Pons (tissue), 1 donor: ENCODE data around the gene INF2.

Experiments used
- DNase-seq: peaks from one replicate; pipeline ENCODE4 v3.0.0-alpha.2; 2016; ENCODE audit warnings: low spot score

Gene INF2

DNA sequence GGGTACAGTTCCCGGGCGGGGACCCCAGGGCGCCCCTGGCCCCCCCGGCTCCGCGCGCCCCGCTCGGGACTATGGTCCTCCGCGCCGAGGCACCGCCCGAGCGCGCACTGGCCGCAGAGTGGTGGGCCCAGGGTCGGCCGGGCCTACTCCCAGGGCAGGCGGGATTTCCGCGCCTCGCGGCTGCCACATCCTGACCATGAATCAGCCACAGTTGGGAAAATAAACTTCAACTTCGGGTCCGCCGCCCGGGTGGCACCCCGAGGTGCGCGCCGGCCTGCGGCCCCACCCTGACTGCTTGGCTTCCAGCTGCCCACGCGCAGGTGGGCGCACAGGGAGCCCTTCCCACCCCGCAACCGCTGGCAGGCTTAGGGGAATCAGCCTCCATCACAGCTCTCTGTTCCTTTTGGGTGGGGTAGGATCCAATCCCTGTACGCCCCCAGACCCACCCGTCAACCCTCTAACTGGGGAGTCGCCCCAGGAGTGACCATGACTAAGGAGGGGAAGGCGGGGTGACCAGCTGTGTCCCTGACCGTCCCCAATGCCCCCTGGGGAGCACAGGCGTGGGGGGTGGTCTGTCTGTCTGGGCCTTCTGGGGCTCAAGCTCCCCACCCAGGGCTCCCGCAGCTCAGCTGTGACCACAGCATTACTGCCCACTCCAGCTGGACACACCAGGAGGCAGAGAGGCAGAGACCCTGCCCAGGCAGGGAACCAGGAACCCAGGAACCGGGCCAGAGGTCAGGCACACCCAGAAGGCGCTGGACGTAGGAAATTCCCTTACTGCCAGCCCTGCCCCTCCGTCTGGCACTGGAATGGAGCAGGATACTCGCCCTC, 678 bp downstream of the INF2 start:
- DNase-seq: no peak

DNA sequence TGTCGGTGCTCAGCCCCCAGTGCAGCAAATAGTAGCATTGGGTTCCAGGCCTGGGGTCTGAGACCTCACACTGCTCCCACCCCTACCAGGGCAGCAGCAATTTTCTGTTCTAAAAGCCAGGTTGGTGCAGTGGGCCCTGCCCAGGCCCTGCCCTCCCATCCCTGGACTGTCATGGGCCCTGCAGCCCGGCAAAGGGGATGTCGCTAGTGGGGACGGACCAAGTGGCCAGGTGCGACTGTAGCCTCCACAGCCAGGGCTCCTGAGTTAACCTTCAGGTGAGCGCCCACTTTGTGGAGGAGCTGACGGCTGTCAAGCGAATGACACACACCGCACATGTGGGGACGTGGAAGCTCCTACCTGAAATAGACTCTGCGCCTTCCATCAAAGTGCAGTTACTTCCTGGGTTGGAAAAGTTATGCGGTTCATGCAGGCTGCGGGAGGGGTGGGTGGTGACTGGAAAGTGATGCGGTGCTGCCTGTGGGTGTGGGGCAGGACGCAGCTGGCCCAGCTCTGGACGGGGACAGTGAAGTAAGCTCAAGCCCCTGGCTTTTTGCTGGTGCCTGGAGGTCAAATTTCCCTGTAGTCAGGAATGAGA, 1.5 kb downstream of the INF2 start:
- DNase-seq: no peak

DNA sequence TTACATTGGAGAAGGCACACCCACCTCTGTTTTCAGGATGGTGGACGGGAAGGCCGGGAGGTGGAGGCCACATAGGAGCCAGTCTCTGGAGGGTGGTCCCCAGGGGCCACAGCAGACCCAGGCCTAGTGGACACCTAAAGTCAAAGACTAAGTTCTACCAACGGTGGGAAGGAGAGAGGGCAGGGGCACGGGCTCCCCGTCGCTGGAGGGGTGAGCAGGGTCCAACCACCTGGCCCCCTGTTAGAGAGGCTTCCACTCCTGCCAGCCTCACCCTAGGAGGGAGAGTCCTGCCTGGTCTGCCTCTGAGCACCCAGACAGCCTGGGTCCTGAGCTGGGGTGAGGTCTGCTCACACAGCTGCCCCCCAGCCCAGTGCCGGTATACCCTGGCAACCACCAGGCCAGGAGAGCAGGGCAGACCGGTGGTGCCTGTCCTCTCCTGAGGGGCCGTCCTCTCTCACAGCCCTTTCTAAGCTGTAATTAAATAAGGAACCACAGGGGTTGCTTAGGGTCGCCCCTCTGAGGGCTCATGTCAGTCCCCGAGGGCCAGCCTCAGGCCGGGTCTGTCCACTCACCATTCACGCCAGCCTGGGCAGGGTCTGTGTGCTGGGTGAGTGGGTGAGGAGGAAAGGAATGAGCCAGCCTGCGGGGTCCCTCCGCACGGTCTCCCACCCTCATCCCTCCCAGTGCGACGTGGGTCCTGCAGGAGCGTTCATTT, 2.3 kb downstream of the INF2 start:
- no peak for DNase-seq

DNA sequence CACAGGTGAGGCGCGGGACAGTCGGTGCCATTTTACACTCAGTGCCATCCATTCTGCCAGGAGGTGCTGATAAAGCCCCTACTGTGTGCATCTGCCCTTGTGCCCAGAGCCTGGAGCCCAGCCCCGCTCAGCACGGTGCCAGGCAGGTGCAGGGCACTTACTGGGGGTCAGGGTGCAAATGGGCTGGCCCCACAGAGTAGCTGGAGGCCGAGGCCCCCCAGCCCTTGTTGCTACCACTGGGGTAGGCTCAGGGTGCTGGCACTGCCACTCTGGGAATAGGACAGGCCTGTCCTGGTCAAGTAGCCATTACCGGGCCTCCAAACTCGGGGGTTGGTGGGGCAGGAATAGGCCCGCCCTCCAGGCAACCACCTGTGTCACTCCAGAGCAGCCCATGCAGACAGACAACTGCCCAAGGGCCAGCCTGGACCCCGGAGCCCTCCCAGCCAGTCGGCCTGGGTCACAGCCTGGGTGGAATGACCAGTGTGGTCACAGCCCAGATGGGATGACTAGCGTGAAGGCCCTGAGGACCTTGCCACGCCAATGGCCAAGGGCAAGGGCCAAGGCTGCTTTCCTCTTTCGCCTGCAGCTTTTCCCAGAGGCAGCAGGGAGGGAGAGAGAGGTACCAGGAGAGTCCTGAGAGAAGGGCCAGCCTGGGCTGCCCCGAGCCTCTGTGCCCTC, 3.0 kb downstream of the INF2 start:
- DNase-seq: no peak

DNA sequence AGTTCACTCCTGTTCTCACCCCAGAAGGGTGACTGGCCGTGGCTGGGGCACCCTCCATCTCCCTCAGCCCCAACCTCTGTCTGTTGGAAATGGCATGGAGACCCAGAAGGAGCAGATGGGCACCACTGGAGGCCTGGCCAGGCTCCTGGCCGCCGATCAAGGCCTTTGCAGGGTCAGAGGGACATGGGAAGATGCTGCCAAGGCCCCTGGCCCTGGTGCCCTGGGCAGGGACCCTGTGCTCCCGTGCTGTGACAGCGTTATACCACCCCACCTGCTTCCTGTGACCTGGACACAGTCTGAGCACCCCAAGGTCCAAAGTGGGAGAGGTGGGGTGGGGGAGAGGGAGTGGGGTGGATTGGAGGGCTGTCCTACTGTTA, 3.5 kb downstream of the INF2 start:
- DNase-seq: no peak

DNA sequence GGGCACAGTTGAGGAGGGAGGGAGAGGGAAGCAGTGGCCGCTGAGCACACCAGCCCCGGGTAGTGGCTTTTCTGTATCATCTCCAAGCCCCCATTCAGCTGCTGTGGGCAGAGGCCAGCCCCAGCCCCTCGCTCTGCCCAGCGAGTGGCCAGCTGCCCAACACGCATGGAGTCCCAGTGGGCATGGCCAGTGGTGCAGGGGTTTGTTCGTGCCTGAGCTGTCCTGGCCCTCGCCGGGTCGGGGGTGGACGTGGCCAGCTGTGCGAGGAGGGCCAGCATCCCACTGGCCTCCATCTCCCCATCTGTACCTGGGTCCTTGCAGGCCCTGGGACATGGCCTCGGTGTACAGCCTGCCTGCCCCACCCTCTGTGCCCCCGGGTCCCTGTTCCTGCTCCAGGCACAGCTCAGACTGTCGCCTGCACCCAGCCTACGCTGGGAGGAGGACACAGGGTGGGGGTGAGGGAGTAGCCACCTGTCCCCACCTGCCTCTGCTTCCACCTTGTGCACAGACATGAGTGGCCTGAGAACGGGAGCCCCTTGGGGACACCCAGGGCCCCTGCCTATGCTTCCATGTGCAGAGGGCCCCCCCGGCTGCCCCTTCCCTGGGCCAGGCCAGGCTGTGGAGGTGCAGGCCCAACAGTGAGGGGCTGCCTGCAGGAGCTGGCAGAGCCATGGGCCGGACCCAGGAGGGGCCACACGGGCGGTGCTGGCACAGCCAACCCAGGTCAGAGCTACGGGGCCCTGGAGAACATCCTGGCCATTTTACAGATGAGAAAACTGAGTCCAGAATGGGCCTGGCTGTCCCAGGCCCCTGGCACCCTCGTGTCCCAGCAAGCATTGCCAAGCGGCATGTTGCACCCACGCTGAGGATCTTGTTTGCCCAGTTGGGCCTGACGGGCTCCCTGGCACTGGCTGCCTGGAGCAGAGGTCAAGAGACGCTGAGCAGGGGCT, 4.3 kb downstream of the INF2 start:
- peak; percentile 48 for DNase-seq

DNA sequence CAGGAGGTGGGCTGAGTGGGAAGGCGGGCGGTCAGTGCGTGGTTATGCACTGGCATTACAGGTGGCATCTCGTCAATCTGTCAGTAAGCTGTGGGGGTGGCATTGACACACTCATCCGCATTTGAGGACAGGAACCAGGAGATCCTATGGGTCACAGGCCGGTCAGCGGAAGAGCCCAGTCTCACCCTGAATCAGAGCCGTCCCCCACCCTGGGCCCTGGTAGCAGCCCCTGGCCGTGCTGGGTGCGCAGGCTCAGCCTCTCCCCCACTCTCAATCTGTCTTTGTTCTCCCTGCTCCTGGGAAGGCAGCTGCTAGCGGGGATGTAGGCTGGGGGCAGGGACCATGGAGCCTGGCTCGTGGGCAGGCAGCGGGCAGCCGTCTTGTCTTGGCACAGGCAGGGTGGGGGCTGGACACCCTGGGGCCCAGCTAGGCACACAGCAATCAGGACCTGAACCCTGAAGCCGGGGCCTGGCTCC, 5.1 kb downstream of the INF2 start:
- peak; percentile 94 for DNase-seq

DNA sequence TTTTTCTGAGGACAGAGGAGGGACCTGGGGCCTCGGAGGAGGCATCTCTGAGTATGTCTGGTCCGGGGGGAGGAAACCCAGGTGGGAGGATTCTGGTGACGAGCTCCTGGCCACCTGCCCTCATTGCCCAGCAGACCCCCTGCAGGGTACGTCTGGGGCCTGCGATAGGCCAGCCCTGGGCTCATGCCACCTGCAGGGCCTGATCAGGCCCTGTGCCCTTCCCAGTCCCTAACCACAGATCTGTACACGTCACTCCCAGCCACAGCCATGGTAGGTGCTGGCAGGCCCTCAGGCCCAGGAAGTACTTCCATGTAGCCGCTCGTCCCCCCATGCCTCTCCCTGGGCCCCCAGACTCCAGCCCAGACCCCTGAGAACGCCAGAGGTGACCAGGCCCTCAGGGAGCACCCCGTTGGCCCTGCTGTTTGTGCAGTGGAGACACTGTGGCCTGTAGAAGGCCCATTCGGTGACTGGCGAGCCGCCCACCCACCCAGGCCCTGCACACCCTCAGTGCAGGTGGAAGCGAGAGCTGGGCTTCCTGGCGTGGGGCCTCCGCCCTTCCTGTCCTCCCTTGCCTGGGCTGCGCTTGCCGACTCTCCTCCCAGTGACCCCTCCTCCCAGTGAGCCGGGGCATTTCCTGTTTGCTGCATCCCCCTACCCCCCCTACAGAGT, 5.7 kb downstream of the INF2 start:
- DNase-seq: no peak

DNA sequence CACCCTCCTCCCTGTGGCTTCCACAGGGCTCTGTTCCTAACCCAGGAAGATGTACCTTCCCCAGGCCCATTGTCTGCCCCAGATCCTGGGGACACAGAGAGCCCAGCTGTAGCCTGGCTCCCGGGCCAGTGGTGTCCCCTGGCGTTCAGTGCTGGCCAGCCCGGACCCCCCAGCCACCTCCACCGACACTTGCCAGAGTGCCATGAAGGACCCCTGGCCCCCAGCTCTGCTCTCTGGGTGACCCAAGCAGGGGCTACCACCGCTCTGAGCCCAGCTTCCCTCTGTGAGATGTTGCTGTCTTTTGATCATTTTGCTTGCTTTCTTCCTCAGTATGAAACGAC, 6.2 kb downstream of the INF2 start:
- DNase-seq: peak; percentile 42

- peak; percentile 26 for DNase-seq
These were observed 7.4 kb downstream of the INF2 start for GRCh38 chr14:104696671-104697316.

GRCh38 chr14:104697317-104697703, 7.9 kb downstream of the INF2 start:
- no peak for DNase-seq

- no peak for DNase-seq
These were observed 8.6 kb downstream of the INF2 start for GRCh38 chr14:104697892-104698583.

- peak; percentile 53 for DNase-seq
These were observed 9.4 kb downstream of the INF2 start for GRCh38 chr14:104698688-104699425.

DNA sequence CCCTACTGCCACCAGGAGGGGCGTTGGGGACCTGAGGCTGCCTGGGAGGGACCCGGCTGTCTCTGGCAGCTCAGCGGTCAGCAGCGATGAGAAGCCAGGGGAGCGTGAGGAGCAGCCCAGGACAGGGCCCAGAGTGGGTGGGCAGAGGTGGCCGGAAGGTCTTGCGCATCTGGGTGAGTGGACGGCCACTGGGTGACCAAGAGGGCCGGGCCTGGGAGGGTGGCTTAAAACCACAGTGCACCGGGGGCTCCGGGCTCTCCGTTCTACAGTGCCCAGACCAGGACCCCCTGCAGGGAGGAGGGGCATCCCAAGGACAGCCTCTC, 10.0 kb downstream of the INF2 start:
- no peak for DNase-seq

DNA sequence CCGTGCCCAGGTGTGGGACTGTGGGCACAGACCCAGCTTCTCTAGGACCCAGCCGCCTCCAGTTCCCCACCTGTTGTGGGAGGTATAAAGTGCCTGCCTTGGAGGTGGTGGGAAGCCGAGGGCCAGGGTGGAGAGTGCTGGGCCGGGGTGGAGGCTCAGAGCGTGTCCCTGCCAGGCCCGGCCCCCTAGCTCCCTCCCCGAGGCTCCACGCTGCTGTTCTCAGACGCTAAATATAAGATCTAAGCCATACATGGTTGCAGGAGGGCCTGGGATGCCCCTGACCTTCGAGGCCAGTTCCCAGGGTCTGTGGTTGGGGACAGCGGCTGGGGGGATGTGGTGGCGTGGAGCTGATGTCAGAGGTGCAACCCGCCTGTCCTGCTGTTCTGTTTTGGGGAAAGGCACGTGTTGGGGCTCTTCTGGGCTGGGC, 10.8 kb downstream of the INF2 start:
- DNase-seq: no peak

DNA sequence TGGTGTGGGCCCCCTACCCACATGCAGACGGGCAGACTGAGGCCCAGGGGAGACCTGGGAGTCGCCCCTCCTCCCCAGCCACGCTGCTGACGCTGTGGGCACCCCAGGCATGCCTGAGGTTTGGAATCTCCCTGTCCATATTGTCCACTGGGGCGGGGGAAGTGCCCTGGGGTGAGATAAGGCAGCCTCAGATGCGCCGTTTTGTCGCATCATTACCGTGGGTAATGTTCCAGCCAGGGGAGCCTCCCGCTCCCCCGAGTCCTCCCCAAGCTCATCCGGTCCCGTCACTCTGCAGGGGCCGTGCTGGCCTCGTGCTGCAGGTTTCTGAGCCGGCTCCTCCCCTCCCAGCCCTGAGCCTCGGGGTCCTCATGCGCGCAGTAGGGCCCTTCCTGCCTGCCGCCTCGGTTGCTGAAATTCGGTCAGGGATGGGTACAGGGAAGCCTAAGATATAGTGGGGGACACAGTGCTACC, 11.4 kb downstream of the INF2 start:
- no peak for DNase-seq

DNA sequence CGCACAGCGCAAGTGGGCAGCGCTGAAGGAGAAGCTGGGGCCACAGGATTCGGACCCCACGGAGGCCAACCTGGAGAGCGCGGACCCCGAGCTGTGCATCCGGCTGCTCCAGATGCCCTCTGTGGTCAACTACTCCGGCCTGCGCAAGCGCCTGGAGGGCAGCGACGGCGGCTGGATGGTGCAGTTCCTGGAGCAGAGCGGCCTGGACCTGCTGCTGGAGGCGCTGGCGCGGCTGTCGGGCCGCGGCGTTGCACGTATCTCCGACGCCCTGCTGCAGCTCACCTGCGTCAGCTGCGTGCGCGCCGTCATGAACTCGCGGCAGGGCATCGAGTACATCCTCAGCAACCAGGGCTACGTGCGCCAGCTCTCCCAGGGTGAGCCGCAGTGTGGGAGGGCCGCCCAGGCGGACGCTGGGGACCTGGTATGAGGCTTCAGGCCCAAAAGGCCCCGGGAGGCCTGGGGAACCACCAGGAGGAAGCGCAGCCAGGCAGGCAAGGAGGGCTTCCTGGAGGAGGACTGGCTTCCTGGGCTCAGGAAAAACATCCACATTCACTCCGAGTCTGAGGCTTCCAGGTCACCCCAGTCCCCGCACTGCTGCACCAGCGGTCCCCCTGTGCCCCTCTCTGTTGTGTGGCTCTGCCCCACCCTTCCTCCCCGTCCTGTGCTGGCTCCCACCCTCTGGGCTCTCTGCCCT, 12.1 kb downstream of the INF2 start:
- DNase-seq: no peak

DNA sequence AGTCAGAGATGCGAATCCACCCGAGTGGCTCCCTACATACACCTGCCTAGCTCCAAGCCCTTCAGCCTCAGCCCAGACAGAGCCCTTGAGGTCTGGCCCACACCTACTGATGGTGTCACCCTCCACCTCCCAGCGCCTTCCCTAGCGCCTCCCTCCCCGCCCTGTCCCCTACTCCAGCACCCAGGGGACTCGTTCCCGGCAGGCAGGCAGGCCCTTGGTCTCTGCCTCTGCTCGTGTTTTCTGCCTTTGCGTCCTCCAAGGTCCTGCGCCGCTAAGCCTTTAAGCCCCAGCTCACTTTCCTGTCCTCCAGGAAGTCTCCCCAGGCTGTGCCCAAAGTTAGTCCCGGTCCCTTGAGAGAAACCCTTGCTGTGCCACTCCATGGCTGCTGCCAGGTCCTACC, 12.7 kb downstream of the INF2 start:
- DNase-seq: no peak
